HG02642 (cell line): Measurements from ENCODE around the gene MED13L.
"Not testable (repeated sequence)": the region's sequence is repeated elsewhere in the genome, so short reads cannot be mapped to it uniquely, and the experiment has no call there.

ENCODE experiments used
- ATAC-seq: cut with Tn5 transposase; IDR thresholded peaks from one replicate; pipeline ENCODE4 v1.9.1; 2021; ENCODE audit warnings: mild to moderate bottlenecking; ENCODE audit not compliant: unreplicated experiment, poor library complexity

MED13L gene

GRCh38 chr12:116249938-116250337 is 27.6 kb downstream of the MED13L start:
- ATAC-seq = no peak

- no peak for ATAC-seq
Measured at GRCh38 chr12:116248930-116249329, 28.6 kb downstream of the MED13L start.

GRCh38 chr12:116248433-116248832 is 29.1 kb downstream of the MED13L start:
- ATAC-seq = no peak

GRCh38 chr12:116247377-116247776 is 30.1 kb downstream of the MED13L start:
- no peak for ATAC-seq

GRCh38 chr12:116246490-116247179 is 30.9 kb downstream of the MED13L start:
- no peak for ATAC-seq

- ATAC-seq = no peak
Measured at GRCh38 chr12:116245189-116245588, 32.3 kb downstream of the MED13L start.

GRCh38 chr12:116244474-116245090 is 32.9 kb downstream of the MED13L start:
- no peak for ATAC-seq

GRCh38 chr12:116244001-116244400 is 33.5 kb downstream of the MED13L start:
- ATAC-seq = no peak

GRCh38 chr12:116242740-116243139 is 34.8 kb downstream of the MED13L start:
- ATAC-seq = no peak

- no peak for ATAC-seq
Measured at GRCh38 chr12:116241157-116241759, 36.2 kb downstream of the MED13L start.

GRCh38 chr12:116238570-116239119 is 38.8 kb downstream of the MED13L start:
- not testable (repeated sequence) for ATAC-seq

GRCh38 chr12:116238149-116238548 is 39.3 kb downstream of the MED13L start:
- ATAC-seq = no peak

GRCh38 chr12:116236976-116237375 is 40.5 kb downstream of the MED13L start:
- ATAC-seq = no peak

- ATAC-seq = no peak
Measured at GRCh38 chr12:116236148-116236731, 41.3 kb downstream of the MED13L start.

- ATAC-seq = not testable (repeated sequence)
Measured at GRCh38 chr12:116234148-116234547, 43.3 kb downstream of the MED13L start.

- ATAC-seq = no peak
Measured at GRCh38 chr12:116233669-116234068, 43.8 kb downstream of the MED13L start.

- ATAC-seq = no peak
Measured at GRCh38 chr12:116227811-116228210, 49.7 kb downstream of the MED13L start.

- ATAC-seq = no peak
Measured at GRCh38 chr12:116226026-116226425, 51.5 kb downstream of the MED13L start.

- no peak for ATAC-seq
Measured at GRCh38 chr12:116222358-116222757, 55.1 kb downstream of the MED13L start.

GRCh38 chr12:116220756-116221155 is 56.7 kb downstream of the MED13L start:
- ATAC-seq = no peak
